ENCODE results near the gene NDUFS6.

The NDUFS6 gene

DNA sequence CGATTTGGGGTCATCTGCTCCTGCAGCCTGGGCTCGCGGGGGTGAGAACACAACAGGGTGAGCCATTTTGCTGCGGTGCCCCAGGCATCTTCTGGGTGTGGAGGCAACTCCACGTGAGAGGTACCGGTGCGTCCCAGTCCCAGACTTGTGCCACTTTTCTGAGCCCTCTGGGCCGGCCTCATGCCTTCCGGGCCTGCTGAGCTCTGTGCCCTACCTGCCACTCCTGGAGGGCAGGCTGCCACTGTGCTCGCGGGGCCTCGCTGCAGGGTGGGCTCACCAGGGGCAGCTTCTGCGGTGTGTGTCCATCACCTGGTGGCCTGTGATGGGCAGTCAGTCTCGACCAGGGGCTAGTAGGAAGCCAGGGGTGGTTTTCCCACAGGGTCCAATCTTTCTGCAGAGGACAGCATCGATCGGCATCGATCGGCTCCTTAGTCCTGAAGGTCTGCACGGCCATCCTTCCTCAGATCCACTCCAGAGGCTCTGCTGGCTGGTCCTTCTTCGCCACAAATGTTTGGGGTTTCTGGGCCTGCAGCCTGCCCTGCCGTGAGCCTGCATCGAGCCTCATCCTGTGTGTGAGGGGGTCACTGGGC lies 58.9 kb downstream of the NDUFS6 start:
- Histone ChIP-seq H3K36me3 (no peaks in the 10 kb centered on the region), H3K9me3 (no peaks in the 10 kb centered on the region), H3K4me1 (ENCODE audit: control insufficient read depth in 1 of 2, insufficient read depth in 1 of 2, low read depth in 1 of 2, low read length in 1 of 2) (no peaks in the 10 kb centered on the region), H3K27me3 (peaks cover 52% of the 10 kb centered on the region), H3K4me3 (ENCODE audit: low read depth in 1 of 2, low read length in 1 of 2) (no peak overlapping the region), H3K27ac (no peak overlapping the region)
- no peak for TF ChIP-seq CTCF (IDR thresholded peaks at IDR 0.05)

- no peak for TF ChIP-seq CTCF (IDR thresholded peaks at IDR 0.05)
- Histone ChIP-seq H3K4me3 (ENCODE audit: low read depth in 1 of 2, low read length in 1 of 2) (no peak overlapping the region), H3K9me3 (no peaks in the 10 kb centered on the region), H3K36me3 (no peaks in the 10 kb centered on the region), H3K27ac (no peak overlapping the region), H3K27me3 (peaks cover 53% of the 10 kb centered on the region), H3K4me1 (ENCODE audit: control insufficient read depth in 1 of 2, insufficient read depth in 1 of 2, low read depth in 1 of 2, low read length in 1 of 2) (no peaks in the 10 kb centered on the region)
Observed at GRCh38 chr5:1860949-1861348, 59.7 kb downstream of the NDUFS6 start.

DNA sequence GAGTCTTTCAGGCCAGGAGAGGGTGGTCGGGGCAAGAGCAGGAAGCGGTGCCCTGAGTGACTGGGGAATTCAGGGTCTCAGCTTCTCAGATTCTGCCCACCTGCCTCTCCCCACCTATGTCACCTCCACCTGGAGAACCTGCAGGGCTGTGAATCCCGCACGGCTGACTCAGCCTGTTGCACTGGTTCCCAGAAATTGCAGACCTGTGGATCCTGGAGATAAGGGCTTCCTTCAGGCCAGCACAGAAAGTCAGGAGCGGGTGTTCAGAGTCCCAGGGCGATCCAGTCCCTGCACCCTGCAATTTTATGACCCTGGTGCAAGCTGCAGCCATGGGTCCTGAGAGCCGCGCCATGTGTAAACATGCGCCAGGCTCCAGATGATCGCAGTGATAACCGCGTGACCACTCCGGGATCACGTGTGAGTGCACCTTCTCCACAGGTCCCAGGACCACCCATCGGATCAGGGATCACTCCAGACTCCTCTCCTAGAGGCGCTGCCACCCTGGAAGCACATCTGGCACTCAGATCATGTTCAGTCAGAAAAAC lies 63.8 kb downstream of the NDUFS6 start:
- Histone ChIP-seq H3K9me3 (no peaks in the 10 kb centered on the region), H3K27me3 (peaks cover 78% of the 10 kb centered on the region), H3K4me1 (ENCODE audit: control insufficient read depth in 1 of 2, insufficient read depth in 1 of 2, low read depth in 1 of 2, low read length in 1 of 2) (no peaks in the 10 kb centered on the region), H3K27ac (no peak overlapping the region), H3K36me3 (no peaks in the 10 kb centered on the region), H3K4me3 (ENCODE audit: low read depth in 1 of 2, low read length in 1 of 2) (no peak overlapping the region)
- no peak for TF ChIP-seq CTCF (IDR thresholded peaks at IDR 0.05)

DNA sequence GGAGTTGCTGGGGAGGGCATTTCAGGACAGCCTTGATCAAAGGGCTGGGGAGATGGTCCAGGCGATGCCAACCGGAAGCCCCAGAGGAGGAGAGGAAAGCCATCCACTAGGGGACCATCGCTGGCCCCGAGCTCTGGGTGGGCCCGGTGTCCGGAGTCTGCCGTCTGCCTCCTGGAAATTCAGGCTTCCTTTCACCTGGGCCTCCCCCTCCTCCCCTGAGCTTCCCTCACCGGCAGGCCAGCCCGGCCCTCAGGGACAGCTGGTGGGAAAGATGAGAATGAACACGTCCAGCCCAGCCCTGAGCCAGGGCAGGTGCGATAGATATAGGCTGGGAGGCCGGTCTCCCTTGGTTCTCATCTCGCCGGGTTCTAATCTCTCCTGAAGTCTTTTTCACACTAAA lies 64.3 kb downstream of the NDUFS6 start:
- H3K27me3 ChIP-seq: peaks cover 78% of the 10 kb centered on the region
- no peak overlapping the region for H3K27ac ChIP-seq
- no peaks in the 10 kb centered on the region for H3K4me1 ChIP-seq (ENCODE audit: control insufficient read depth in 1 of 2, insufficient read depth in 1 of 2, low read depth in 1 of 2, low read length in 1 of 2)
- no peaks in the 10 kb centered on the region for H3K9me3 ChIP-seq
- no peak for TF ChIP-seq CTCF (IDR thresholded peaks at IDR 0.05)
- H3K36me3 ChIP-seq: no peaks in the 10 kb centered on the region
- no peak overlapping the region for H3K4me3 ChIP-seq (ENCODE audit: low read depth in 1 of 2, low read length in 1 of 2)

All from neutrophil (primary cell).